Left hindlimb (tissue), 1 donor: Measurements from ENCODE around the gene FAM174C.
"Not testable (repeated sequence)": the region's sequence is repeated elsewhere in the genome, so short reads cannot be mapped to it uniquely, and the experiment has no call there.

Experiments
- DNase-seq: peaks from one replicate; pipeline ENCODE4 v3.0.0-alpha.2; 2018

FAM174C gene

DNA sequence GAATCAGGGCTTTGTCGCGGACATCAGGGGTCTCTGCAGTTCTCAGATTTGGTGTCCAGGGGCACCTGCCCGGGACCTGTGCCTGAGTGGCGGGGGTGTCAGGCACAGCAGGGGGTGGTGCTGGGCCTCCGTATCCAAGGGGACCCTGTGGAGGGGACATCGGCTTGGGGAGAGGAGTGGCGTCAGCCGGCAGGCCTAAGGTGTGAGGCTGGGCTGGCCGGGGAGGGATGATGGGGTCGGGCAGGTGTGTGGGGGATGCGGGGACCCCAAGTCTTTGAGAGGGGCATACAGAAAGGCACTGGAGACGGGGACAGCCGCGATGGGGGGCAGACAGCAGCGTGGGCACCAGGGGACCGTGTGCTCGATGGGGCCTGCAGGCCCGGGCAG, 12.9 kb downstream of the FAM174C start:
- DNase-seq: no peak

DNA sequence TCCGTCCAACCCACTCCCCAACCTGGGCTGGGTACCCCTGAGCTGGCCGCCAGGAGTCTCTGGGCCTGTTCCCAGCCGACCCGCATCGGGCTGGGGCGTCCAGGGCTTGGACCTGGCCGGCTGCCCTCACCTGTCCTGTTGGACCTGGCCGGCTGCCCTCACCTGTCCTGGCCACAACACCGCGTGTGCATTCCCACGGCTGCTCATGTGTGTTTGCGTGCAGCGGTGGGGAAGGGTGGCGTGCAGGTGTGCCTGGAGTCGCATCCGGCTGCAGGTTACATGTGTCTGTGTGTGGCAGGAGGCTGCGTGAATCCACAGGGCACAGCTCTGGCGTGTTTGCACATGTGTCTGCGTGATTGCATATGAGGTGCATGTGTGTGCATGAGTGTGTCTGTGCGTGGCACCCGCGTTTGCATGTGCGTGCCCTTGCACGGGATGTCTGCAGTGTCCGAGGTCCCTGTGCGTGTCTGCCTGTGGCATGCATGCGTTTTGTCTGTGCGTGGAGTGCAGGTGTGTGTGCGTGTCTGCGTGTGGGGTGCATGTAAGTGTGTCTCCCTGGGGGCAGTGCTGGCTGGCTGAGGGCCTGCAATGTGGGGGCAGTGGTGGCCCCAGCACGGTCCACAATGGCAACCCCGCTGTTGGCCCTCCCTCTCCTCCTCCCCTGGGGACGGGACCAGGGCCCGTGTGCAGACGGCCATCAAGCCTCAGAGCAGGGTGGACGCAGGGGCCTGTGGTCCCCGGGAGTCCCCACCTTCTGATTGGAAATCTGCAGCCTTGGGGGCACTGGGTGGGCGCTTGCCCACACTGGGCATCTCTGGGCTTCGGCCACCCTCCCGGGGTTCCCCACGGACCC, 13.7 kb downstream of the FAM174C start:
- DNase-seq: no peak

DNA sequence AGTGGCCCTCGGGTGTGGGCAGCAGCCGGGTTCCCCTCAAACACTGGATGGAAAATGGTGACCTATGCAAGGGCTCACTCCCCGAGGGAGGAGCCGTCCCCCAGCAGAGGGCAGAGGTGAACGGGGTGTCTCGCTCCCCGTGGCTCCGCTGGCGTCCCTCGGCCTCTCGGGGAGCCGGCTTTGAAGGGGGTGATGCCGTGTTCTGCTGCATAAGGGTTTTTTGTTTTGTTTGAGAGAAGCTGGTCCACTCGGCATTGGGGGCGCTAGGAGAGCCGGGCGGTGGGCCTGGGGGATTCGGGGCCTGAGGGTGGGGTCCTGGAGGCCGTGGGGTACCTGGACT, 14.3 kb downstream of the FAM174C start:
- no peak for DNase-seq

DNA sequence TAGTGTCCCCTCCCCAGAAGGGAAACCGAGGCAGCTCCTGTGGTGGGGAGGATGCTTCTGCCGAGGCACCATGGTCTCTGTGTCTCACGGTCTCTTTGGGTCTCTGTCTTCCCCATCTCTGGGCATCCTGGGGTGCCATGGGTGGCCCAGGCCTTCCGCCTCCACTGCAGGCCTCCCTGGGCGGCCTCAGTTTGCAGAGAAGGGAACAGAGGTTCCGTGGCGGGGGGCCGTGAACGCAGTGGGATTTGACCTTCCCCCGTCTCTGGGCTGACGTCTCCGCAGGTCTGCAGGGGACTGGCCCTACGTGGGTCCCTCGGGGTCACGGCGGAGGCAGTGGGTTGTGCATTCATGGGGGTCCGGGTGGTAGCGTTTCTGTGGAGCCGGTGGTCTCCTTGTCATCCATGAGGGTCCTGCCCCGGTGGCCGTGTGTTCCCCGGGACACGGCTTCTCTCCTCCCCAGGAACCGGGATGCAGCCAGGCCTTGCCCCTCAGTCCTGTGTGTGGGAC, 14.9 kb downstream of the FAM174C start:
- no peak for DNase-seq

DNA sequence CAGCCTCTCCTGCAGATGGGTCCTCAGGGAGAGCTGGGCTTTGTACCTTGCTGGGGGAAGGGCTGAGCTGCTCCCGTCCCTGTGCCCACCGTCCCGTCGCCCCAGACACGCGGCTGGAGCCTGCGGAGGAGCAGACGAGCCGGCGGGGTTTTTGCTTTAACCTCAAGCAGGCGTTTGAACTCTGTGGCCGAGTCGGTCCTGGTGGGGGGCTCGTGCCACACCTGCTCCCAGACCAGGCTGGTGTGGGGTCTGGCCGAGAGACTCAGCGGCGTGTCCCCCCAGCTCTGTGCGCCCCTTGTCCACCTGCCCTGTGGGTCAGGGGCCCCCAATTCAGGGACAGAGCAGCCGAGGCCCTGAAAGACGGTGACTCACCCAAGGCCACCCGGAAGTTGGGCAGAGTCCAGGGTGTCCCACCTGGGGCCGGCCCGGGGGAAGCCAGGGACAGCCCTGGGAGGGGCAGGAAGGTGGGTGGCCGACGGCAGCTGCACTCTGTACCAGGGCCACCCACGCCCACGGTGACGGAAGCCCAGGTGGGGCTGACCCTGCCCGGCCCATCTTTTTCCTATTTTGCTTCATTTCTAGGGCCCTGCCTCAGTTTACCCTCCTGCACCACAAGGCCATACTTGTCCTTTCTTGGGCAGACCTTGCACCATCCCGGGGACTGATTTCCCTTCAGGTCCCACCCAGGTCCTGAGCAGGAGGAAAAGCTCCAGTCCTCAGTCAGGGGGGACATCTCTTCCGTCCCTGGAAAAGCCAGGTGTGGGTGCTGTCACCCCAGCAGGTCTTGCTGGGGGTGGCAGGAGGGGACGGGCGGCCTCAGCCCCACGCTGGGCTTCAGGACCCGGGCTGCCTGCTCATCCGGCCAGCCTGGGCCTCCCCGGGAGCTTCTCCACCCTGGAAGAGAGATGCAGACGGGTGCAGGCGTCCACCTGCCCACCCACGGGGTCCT, 15.6 kb downstream of the FAM174C start:
- DNase-seq: no peak

DNA sequence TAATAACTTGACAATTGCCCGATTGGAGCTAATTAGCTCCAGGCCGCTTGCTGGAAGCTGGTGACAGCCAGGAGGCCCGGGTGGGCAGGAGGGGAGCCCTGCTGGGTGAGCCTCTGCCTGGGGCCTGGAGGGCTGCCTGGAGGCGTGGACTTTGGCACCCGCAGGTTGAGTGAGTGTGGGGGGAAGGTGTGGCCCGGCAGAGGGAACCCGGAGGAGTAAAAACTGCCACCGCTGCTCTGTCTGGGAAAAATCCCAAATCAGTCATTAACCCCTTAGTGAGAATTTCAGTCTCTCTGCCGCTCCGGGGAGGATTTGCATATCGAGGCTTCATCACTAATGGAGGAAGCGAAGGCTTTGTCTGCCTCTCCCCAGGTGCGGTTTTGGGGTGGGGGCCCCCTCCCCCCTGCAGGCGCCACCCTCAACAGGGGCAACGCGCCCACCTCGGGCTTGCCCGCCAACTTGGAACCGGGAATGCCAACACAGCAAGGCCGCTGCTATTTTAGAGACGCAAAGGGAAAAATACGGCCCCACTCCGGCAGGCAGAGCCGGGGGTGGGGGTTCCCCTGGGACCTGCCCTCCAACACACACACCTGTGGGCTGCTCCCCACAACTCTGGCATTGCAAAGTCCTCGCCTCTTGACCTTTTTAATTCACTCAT, 16.6 kb downstream of the FAM174C start:
- no peak for DNase-seq

DNA sequence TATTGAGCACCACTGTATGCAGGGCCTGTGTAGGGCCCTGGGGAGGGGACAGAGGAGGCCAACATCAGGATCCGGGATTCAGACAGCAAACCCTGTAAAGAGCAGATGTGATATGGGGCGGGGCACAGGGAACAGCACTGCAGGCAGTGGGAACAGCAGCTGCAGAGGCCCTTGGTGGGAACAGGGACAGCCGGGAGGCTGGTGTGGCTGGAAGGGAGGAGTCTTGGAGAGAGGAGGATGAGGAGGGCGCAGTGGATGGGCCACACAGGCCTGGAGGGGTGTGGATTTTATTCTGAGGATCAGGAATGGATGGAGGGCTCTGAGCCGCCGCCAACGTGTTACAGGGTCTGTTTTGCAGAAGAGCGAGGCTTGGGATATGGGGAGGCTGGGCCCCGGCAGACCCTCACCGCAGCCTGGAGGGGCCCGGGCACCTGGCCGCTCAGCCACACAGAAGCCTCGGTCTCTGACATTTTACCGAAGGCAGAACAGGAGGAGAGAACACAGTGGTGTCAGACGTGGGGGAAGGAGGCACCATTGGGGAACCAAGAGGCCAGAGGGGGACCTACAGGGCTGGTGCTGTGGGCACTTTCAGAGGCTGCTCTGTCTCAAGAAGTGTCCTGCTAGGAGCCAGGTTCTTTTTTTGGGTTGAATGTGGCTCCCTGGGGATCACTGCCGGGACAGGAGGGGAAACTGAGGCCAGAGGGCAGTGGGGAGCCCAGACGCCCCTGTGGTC, 17.3 kb downstream of the FAM174C start:
- no peak for DNase-seq

DNA sequence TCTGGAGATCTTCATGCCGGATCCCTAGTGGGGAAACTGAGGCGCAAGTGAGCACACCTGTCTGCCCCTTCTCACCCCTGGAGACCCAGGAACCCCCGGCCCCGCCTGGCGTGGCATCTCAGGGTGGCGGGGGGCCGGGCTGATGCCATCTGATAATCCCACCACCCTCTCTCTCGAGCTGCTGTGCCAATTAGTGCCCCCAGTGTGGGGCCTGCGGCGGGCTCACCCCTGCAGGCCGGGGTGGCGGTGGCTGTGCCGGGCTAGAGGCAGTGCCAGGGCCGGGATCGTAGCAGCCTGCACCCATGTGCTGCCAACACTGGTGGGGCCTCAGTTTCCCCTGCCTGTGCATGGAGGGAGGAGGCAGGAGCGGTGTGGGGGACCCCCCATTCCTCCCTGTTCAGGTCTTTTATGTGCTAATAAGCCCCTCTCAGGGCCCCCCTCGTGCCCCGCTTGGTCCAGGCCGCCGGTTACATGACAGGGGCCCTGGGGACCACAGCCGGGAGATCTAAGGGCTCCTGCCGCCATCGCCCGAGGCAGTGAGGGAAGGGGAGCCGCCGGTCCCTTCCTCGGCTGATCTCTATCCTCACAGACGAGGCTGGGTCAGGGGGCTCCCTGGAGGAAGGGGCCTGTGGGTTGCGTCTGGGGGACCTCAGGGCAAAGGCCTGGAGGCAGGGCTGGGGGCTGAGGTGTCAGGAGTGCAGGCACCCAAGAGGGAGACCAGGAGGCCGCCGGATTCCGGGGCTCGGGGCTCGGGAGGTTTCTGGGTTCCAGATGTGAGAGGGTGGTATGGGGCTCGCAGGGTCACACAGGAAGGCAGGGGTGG, 18.7 kb downstream of the FAM174C start:
- no peak for DNase-seq

DNA sequence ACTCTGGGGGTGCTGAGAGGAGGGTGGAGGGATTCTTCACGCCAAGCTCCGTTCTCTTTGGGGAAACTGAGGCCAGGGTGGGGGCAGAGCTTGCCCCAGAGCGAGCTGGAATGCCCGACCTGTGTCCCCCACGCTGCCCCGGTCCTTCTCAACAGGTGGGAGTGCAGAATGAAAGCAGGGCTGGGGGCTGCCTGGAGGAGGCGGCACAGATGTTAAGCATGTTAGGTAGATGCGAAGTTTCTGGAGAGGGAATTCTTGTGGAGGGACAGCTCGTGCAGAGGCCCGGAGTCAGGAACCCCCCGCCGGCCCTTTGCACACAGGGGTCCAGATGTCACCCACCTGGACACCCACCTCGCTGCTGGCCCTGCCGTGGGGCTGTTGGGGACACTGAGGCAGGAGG, 19.4 kb downstream of the FAM174C start:
- no peak for DNase-seq

DNA sequence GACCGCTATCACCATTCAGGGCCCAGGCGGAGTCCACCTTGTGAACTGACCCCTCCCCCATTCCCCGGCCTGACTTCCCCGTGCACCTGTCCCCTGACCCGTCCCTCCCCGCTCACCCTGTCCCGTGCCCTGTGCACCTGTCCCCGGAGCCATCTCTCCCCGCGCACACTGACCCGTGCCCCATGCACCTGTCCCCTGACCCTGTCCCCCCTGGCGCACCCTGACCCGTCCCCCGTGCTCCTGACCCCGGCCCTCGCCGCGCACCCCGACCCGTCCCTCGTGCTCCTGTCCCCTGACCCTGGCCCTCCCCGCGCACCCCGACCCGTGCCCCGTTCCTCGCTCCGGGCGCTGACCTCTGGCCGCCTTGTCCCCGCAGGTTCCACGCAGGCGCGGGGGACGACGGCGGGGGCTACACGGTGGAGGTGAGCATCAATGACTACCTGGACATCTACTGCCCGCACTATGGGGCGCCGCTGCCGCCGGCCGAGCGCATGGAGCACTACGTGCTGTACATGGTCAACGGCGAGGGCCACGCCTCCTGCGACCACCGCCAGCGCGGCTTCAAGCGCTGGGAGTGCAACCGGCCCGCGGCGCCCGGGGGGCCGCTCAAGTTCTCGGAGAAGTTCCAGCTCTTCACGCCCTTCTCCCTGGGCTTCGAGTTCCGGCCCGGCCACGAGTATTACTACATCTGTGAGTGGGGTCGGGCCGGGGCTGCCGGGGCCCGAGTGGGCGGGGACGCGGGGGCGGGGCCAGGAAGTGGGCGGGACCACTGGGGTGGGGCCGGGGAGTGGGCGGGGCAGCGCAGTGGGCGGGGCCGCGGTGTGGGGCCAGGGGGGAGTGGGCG, 20.1 kb downstream of the FAM174C start:
- no peak for DNase-seq

DNA sequence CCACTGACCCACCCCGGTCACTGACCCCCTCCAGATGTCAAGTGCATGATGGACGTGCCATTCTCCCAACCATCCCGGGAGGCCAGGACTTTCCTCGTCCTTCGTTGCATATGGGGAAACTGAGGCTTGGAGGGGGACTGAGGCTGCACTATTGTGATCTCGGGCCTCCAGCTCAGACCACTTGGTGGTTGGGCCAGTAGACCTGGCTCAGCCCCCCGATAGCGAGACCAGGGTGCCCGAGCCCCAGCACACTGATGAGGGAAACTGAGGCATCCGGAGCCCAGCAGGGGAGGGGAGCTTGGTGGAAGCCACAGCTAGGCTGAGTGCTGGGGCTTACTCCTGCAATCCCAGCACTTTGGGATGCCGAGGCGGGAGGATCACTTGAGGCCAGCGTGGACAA, 20.7 kb downstream of the FAM174C start:
- no peak for DNase-seq

DNA sequence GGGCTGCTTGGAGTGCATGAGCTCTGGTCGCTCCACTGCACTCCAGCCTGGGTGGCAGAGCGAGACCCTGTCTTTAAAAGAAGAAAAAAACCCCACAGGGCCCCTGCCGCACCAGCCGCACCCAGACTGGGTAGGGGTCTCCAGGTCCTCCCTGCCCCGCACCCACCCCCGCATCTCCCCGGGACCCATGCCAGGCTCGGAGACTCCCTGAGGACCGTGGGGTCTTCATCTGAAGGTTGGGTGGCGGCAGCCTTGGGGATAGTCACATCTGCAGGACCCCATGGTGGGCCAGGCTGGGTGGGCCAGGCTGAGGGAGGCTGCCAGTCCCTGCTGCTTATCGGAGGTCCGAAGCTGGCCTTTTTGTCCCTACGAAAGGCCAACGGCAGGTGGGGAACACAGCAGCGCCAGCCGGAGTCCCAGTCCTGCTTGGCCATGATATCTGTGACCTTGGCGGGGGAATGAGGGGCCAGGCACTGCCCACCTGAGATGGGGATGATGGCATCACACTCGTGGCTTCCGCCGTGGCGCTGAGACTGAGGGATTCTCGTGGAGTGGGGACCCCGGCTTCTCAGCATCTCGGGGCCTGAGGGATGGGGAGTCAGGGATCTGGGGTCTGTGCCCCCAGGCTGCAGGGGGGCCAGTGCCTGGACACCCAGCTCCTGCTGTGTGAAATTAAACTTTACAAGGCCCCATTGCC, 21.4 kb downstream of the FAM174C start:
- no peak for DNase-seq

DNA sequence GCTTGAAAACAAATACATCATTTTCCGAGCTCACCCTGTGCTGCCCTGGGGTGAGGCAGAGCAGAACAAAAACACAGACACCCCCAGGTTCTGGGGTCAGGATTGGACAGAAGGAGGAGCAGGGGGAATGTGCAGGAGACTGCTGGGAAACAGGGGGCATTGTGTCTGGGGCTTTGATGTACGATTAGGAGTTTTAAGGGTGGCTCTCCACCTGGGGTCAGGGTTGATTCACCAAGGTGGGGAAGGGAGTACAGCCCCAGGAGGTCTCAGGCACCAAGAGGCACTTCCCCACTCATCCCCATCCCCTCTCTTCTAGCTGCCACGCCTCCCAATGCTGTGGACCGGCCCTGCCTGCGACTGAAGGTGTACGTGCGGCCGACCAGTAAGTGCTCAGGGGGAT, 22.9 kb downstream of the FAM174C start:
- DNase-seq: no peak

DNA sequence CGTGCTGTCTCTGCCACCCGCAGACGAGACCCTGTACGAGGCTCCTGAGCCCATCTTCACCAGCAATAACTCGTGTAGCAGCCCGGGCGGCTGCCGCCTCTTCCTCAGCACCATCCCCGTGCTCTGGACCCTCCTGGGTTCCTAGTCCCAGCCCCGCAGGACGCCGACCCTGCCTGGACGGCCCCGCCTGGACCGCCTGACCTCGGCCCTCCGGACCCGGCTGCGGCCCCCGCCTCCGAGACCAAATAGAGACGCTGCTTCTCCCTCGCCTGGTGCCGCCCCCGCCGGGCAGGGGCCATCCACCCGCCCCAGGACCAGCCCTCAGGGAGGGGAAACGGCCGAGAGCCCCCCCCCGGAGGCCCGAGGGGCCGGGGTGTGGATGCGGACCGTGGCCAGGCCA, 24.5 kb downstream of the FAM174C start:
- DNase-seq: no peak

DNA sequence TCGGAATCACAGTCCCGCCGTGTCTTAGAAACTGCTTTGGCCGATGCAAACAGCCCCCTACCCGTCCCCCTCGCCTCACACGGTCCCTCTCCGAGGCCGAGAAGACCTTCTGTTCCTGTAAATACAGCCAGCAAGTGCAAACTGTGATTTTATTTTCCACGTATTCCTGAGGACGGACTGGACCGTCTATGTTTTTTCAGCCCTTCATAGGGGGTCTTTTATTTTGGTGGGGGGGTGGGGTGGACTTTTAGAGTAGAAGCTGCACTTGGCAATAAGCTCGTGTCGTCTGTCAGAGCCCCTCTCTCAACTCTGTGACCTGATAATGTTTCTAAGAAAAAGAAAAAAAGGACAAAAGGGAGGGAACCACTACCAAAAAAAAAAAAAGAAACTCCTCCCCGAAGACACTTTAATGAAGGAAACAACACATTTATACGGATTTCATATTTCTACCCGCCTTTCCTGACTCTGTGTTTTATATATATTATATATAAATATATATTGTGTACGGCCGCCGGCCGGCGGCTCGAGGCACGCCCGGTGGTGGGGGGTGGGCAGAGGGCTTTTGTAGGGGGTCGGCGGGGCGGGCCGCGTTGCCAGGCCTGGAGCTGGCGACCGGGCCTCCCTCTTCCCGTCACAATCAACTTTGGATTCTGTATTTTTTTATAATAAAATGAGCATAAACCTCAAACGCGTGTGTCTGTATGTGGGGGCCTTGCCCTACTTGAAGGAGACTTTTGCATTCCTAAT, 25.6 kb downstream of the FAM174C start:
- DNase-seq: no peak

DNA sequence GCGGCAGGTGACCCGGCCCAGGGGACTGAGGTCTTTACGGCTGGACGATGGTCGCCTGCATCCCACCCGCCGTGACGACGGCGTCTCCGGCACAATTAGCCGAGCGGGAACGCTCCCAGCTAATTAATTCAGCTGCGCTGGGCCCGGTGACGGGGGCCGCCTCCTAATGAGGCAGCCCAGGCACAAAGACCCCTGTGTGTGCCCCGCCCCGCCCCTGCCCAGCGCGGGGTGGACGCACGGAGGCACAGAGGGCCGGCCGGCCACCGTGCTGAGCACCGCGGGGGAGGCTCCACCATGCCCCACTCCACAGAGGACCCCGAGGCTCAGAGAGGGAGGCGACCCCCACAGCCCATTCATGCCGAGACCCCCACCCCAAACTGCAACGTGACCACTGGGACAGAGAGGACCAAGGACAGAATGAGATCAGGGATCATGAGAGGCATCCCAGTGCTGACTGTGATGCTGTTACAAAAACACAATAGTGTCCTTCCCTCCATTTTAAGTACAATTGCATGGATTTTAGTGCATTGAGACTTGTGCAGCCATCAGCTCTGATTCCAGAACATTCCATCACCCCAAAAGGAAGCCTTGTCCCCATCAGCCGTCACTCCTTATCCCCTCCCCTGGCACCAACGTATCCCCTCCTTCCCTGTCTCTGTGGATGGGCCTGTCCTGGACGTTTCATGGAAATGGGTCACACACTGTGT, 27.4 kb downstream of the FAM174C start:
- no peak for DNase-seq

DNA sequence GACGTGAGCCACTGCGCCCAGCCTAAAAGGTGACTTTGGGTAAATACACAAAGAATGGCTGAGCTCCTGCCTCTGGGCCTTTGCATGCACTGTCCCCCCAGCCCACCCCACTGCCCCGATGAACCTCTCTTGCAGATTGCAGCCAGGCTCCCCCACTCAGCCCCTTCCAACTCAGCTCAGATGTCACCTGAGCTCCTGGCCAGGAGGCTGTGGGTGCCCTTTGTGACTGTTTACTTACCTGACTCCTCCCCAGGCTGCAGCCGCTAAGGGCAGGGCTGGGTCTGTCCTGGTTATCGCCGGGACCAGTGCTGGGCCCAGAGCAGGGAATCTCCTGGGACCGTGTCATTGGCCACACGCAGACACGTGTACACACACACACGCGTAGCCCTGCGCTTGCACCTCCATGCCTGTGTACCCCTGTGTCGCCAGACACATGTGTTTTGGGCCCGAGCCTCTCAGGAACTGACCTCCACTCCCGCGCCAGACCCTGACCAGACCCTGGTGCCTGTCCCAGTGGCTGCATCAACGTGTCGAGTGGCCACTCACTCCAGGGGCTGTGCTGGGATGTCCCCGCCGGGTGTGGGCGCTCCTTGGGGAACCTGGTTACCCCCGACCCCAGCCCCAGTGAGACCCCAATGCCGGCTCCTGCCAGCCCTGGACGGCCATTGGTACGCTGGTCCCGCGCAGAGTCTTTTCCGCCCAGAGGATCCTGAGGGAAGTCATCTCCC, 29.0 kb downstream of the FAM174C start:
- DNase-seq: no peak

DNA sequence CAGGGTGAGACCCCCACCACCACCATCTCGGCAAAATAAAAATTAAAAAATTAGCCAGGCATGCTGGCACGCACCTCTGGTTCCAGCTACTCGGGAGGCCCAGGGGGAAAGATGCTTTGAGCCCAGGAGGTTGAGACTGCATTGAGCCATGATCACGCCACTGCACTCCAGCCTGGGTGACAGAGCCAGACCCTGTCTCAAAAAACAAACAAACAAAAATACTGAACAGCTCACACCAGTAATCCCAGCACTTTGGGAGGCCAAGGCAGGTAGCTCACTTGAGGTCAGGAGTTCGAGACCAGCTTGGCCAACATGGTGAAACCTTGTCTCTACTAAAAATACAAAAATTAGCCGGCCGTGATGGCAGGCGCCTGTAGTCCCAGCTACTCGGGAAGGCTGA, 30.0 kb downstream of the FAM174C start:
- not testable (repeated sequence) for DNase-seq
